ENCODE results near the gene TSC22D3.
A peak's percentile ranks its signal among the peaks of the same experiment; 100 is the strongest.
"Not testable (repeated sequence)": the region's sequence is repeated elsewhere in the genome, so short reads cannot be mapped to it uniquely, and the experiment has no call there.

TSC22D3 gene

DNA sequence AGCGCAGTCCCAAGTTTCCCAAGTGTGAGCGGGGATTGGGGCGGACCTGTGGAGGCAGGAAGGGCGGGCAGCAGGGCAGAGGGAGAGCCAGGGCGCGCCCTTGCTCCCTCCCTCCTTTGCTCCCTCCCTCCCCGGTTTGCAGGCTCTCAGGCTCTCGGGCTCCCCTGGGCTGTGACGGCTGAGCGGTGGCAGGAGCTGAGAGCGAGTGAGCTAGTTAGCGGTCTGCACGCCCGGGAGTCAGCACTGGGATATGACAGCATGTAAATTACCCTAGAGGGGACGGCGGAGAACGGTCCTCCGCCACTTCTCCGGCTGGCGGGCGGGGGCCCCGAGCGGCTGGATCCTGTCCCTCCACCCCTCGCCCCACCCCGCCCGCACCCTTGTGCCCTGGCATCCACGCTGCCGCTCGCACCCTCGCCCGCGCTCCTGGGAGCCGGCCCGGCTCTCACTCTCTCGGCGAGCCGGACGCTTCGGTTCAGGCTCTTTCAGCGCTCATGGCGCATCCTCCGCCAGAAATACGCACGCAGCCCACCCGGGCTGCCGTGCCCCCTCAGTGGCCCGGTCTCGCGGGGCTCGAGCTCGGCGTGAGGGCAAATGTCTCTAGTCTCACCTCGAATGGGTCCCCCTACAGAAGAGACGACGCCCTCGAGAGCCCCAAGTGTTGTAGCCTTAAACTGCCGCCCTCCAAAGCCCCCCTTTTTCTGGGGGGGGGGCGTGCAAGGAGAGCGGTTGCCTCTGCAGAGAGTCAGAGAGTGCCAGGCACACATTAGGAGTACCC lies at the start of gene TSC22D3:
Gene TSC22D3 (minus strand): TSS at position 54 of the 778 bp plus-strand sequence. CDS start 368 bp downstream, outside the sequence.
- peak; percentile 74 for DNase-seq (ENCODE audit: low read depth)
- TF ChIP-seq, protein P1, sequence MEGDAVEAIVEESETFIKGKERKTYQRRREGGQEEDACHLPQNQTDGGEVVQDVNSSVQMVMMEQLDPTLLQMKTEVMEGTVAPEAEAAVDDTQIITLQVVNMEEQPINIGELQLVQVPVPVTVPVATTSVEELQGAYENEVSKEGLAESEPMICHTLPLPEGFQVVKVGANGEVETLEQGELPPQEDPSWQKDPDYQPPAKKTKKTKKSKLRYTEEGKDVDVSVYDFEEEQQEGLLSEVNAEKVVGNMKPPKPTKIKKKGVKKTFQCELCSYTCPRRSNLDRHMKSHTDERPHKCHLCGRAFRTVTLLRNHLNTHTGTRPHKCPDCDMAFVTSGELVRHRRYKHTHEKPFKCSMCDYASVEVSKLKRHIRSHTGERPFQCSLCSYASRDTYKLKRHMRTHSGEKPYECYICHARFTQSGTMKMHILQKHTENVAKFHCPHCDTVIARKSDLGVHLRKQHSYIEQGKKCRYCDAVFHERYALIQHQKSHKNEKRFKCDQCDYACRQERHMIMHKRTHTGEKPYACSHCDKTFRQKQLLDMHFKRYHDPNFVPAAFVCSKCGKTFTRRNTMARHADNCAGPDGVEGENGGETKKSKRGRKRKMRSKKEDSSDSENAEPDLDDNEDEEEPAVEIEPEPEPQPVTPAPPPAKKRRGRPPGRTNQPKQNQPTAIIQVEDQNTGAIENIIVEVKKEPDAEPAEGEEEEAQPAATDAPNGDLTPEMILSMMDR (conservative IDR thresholded peaks at IDR 0.05; ENCODE audit: control insufficient read depth, insufficient read depth, low read depth, low read length): no peak
- H3K4me3 ChIP-seq (ENCODE audit: control insufficient read depth, low read depth, low read length): peak within 1 kb of the TSS; percentile 42

DNA sequence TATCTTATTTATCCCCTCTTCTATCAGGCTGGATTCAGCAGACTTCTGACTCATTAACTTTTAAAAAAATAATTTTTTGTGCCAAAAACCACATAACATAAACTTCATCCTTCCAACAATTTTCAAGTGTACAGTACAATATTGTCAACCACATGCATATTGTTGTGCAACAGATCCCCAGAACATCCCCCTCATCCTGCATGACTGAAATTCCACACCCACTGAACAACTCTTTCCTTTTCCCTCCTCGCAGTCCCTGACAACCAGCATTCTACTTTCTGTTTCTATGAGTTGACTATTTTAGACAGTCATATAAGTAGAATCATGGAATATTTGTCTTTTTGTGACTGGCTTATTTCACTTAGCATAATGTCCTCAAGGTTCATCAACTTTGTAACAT lies 47.9 kb upstream of the TSC22D3 start:
- no peak overlapping the region for H3K4me3 ChIP-seq (ENCODE audit: control insufficient read depth, low read depth, low read length)
- peak; percentile 86 for DNase-seq (ENCODE audit: low read depth)
- TF ChIP-seq, protein P1 (conservative IDR thresholded peaks at IDR 0.05; ENCODE audit: control insufficient read depth, insufficient read depth, low read depth, low read length): no peak

GRCh38 chrX:107823042-107823441 lies 47.5 kb upstream of the TSC22D3 start:
- H3K4me3 ChIP-seq (ENCODE audit: control insufficient read depth, low read depth, low read length): no peak overlapping the region
- no peak for DNase-seq (ENCODE audit: low read depth)
- TF ChIP-seq, protein P1 (conservative IDR thresholded peaks at IDR 0.05; ENCODE audit: control insufficient read depth, insufficient read depth, low read depth, low read length): no peak

GRCh38 chrX:107818900-107819521 lies 43.4 kb upstream of the TSC22D3 start:
- TF ChIP-seq, protein P1 (conservative IDR thresholded peaks at IDR 0.05; ENCODE audit: control insufficient read depth, insufficient read depth, low read depth, low read length): no peak
- no peak for DNase-seq (ENCODE audit: low read depth)
- no peak overlapping the region for H3K4me3 ChIP-seq (ENCODE audit: control insufficient read depth, low read depth, low read length)

GRCh38 chrX:107810053-107810452 lies 34.5 kb upstream of the TSC22D3 start:
- DNase-seq (ENCODE audit: low read depth); H3K4me3 ChIP-seq (ENCODE audit: control insufficient read depth, low read depth, low read length): not testable (repeated sequence)

DNA sequence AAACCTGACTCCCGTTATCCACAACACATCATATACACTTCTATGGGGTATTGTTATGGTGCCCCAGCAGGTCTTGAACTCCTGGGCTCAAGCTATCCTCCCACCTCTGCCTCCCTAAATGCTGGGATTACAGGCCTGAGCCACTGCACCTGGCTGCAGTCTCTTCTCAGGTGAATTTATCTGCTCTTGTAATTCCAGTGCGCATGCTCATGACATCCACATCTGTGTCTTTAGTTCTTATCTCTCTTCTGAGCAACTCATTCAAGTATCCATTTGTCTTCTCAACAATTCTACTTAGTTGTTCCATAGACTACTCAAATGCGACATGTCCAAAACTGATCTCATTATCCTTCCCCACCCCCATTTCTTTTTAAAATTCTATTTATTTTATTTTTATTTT lies 29.6 kb upstream of the TSC22D3 start:
- DNase-seq (ENCODE audit: low read depth): no peak
- TF ChIP-seq, protein P1 (conservative IDR thresholded peaks at IDR 0.05; ENCODE audit: control insufficient read depth, insufficient read depth, low read depth, low read length): no peak

DNA sequence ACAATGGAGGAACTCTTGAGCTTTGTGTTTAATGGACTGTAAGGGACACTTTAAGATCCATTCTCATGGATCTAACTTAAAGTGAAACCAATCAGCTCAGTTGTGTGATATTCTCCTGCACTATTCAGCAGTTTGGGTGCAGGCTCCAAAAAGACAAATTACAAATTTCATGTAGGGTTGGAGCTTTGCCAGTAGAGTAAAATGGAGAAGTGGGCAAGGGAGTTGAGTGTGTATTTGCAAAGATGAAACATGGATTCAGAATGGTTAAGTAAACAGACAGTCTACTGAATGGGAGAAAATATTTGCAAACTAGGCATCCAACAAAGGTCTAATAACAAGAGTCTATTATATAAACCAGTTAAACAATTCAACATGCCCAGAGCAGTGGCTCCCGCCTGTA lies 28.8 kb upstream of the TSC22D3 start:
- H3K4me3 ChIP-seq (ENCODE audit: control insufficient read depth, low read depth, low read length): no peak overlapping the region
- no peak for DNase-seq (ENCODE audit: low read depth)
- TF ChIP-seq, protein P1 (conservative IDR thresholded peaks at IDR 0.05; ENCODE audit: control insufficient read depth, insufficient read depth, low read depth, low read length): no peak

More for the DNA sequence above, 29.6 kb upstream of the TSC22D3 start:
- no peak overlapping the region for H3K4me3 ChIP-seq (ENCODE audit: control insufficient read depth, low read depth, low read length)
